GM12878 (cell line): ENCODE measurements around the gene FGF14. TPM values are rescaled to one million over a fixed set of nuclear protein-coding genes. Genes with fewer than 3 reads are reported as not detected.

Experiments used
- ATAC-seq: fragments of 200-7000 bp; cut with Tn5 transposase; 3 replicates; pipeline ENCODE4 v1.9.1; 2020; ENCODE audit warnings: mild to moderate bottlenecking, moderate library complexity
- BruUV-seq: library from RNA; stranded (reverse); fragments of 400-500 nt; replicated peaks from 2 replicates; lab custom pipeline; 2021; lab: Mats Ljungman, UMichigan
- CTCF ChIA-PET: fragments of 300-600 bp; sonication (Branson Sonifier 250); formaldehyde crosslinking; extraction: SDS; loops from one replicate; lab custom pipeline; 2021; ENCODE audit warnings: inconsistent platforms; lab: Yijun Ruan, JAX
- POLR2A ChIA-PET: fragments of 350-600 bp; formaldehyde crosslinking; extraction: SDS; loops from one replicate; lab custom pipeline; 2021; ENCODE audit warnings: inconsistent platforms; lab: Charles Lee
- RAD21 ChIA-PET: fragments of 300-600 bp; sonication (Branson Sonifier 250); formaldehyde crosslinking; loops from one replicate; lab custom pipeline; 2023; ENCODE audit warnings: antibody characterized with exemption; ENCODE audit not compliant: unreplicated experiment; lab: Charles Lee
- SMC1A ChIA-PET: fragments of 300-600 bp; sonication (Branson Sonifier 250); formaldehyde crosslinking; loops from one replicate; lab custom pipeline; 2023; ENCODE audit not compliant: unreplicated experiment, uncharacterized antibody; lab: Charles Lee
- DNase-seq: peaks from one replicate; pipeline ENCODE4 v3.0.0-alpha.2; 2011; ENCODE audit warnings: low read depth, low spot score
- FAIRE-seq: peaks from 3 replicates; lab custom pipeline; 2011; peaks lifted over from hg19 to GRCh38; lab: Jason Lieb, UNC
- H2AFZ ChIP-seq: 2 replicates; pipeline ENCODE4 v1.6.0; 2011; ENCODE audit warnings: low read depth, low read length, control low read depth; ENCODE audit not compliant: control insufficient read depth
- H3K27ac ChIP-seq: 2 replicates; pipeline ENCODE4 v1.5.1; 2011; ENCODE audit warnings: control low read depth; ENCODE audit not compliant: control insufficient read depth, insufficient read depth
- H3K27me3 ChIP-seq, 2 experiments: replicated peaks in 1 of 2; 2 replicates each; pipeline versions ENCODE4 v1.6.0 to v1.6.1; 2011; ENCODE audit warnings: low read length in 1 of 2; ENCODE audit not compliant: control insufficient read depth in 2 of 2, insufficient read depth in 2 of 2
- H3K36me3 ChIP-seq, 2 experiments: 2 replicates each; pipeline ENCODE4 v1.5.1; 2011; ENCODE audit warnings: low read length in 1 of 2; ENCODE audit not compliant: control insufficient read depth in 2 of 2, insufficient read depth in 2 of 2
- H3K4me1 ChIP-seq: 2 replicates; pipeline ENCODE4 v1.6.1; 2011; ENCODE audit warnings: mild to moderate bottlenecking, low read length, moderate library complexity, mixed read lengths; ENCODE audit not compliant: control insufficient read depth, insufficient read depth
- H3K4me2 ChIP-seq: 2 replicates; pipeline ENCODE4 v1.6.0; 2011; ENCODE audit warnings: control low read depth; ENCODE audit not compliant: control insufficient read depth, insufficient read depth
- H3K4me3 ChIP-seq: fragments of 200-600 bp; sonication (generic); 2 replicates; pipeline ENCODE4 v1.5.1; 2016
- H3K79me2 ChIP-seq: 2 replicates; pipeline ENCODE4 v1.6.0; 2011; ENCODE audit warnings: low read length; ENCODE audit not compliant: control insufficient read depth, insufficient read depth
- H3K9ac ChIP-seq: 2 replicates; pipeline ENCODE4 v1.8.0; 2011; ENCODE audit warnings: low read length, control low read depth, mixed read lengths; ENCODE audit not compliant: control insufficient read depth, insufficient read depth
- H3K9me3 ChIP-seq: replicated peaks from 3 replicates; pipeline ENCODE4 v1.5.1; 2011; ENCODE audit warnings: mild to moderate bottlenecking, low read length; ENCODE audit not compliant: control insufficient read depth, insufficient read depth
- H4K20me1 ChIP-seq: 2 replicates; pipeline ENCODE4 v1.6.0; 2011; ENCODE audit not compliant: control insufficient read depth, insufficient read depth
- EP300 ChIP-seq, 2 experiments: fragments of 150-350 bp in 1 of 2; IDR thresholded peaks; 2 replicates each; pipeline ENCODE4 v1.6.1; 2011 to 2012; ENCODE audit warnings: low read depth in 2 of 2, low read length in 2 of 2, borderline replicate concordance in 1 of 2, improper control_type of control experiment in 1 of 2, inconsistent platforms in 1 of 2; ENCODE audit not compliant: control insufficient read depth in 1 of 2
- NFYB ChIP-seq: IDR thresholded peaks from 2 replicates; pipeline ENCODE4 v1.6.1; 2011; ENCODE audit warnings: low read depth, mild to moderate bottlenecking, low read length, improper control_type of control experiment, moderate library complexity; ENCODE audit not compliant: insufficient read depth
- WGBS: methylation state at CpG from one replicate; pipeline ENCODE4 v1.1.6; 2016; ENCODE audit warnings: low lambda C conversion rate; ENCODE audit not compliant: insufficient replicate concordance, insufficient coverage; ENCODE audit errors: missing lambda C conversion rate; 5-methylcytosine and 5-hydroxymethylcytosine counted together
- in situ Hi-C: fragments of 300-500 bp; cut with MboI; formaldehyde crosslinking; loops from 9 replicates; pipeline ENCODE4 v1.14.3; 2018; ENCODE audit warnings: mixed read lengths
- intact Hi-C: fragments of 100-400 bp; cut with micrococcal nuclease; formaldehyde crosslinking; loops from one replicate; pipeline ENCODE4 v1.14.2; 2022; ENCODE audit not compliant: unreplicated experiment
- polyA plus RNA-seq, 11 experiments: library from polyadenylated mRNA; depleted of rRNA in 4 of 11; unstranded in 6 of 11; stranded (reverse) in 5 of 11; fragments of >200 nt; fragmentation: Nextera tagmentation in 4 of 11; fragmentation: Illumina TruSeq in 1 of 11; extraction: Ambion mirVana in 4 of 11; extraction: Trizol in 1 of 11; gene quantifications; 1 replicate in 1 of 11; 2 replicates in 10 of 11; pipeline versions ENCODE4 v1.2.1 to v1.2.3, GENCODE V29; 2011 to 2016; ENCODE audit warnings: inconsistent platforms in 2 of 11, missing spikeins in 2 of 11, low read depth in 1 of 11
- total RNA-seq, 4 experiments: library from RNA; depleted of rRNA in 3 of 4; stranded (reverse); fragments of >200 nt in 3 of 4; fragmentation: Illumina TruSeq in 1 of 4; extraction: Trizol in 1 of 4; gene quantifications; 2 replicates each; pipeline versions ENCODE4 v1.2.1 to v1.2.3, GENCODE V29; 2013 to 2021
- TF ChIP-seq, protein P1 (sequence below), 3 experiments: IDR thresholded peaks in 2 of 3; conservative IDR thresholded peaks in 1 of 3; 2 replicates each; pipeline ENCODE4 v1.5.1; 2011; ENCODE audit warnings: low read depth in 3 of 3, low read length in 3 of 3, mild to moderate bottlenecking in 3 of 3, control low read depth in 2 of 3, moderate library complexity in 2 of 3, inconsistent platforms in 1 of 3, mixed read lengths in 1 of 3; ENCODE audit not compliant: control insufficient read depth in 2 of 3, insufficient read depth in 1 of 3; ENCODE audit errors: extremely low read depth in 1 of 3
- TF ChIP-seq, protein P2 (sequence below): fragments of 450-650 bp; formaldehyde crosslinking; IDR thresholded peaks from 2 replicates; pipeline ENCODE4 v1.5.0; 2022; ENCODE audit warnings: mild to moderate bottlenecking, missing genetic modification characterization

Gene FGF14
- total and polyA plus RNA-seq, 10 of the 15 experiments (the other 5 are each of a cell fraction or from before 2014, with no cell fraction given): under 0.01 to 0.44 (median 0.04) TPM

DNA sequence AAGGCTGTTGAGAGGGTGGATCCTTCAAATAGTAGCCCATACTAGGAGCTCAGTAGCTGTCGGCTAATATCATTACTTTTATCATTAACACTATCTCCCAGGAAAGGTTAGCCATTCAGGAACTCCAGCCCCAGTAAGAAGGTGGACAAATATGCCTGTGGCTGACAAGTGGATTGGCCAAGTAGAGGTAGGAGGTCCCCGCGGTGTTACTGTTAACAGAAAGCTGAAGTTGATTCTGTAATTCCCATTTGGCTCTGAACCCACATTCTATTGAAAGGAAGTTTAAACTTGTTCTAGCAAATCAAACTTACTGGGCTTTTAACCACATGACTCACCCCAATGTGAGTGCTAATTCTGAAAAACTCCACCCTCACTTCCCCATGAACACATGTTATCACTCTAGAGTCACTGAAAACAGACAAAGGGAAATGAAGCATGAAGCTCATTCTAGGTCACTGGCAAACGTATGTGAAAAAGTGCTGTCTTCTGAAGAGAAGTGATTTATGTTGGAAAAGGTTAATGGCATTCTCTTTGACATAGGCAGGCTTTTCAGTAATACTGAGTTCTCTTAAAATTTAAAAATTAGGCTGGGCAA, 273.5 kb downstream of the FGF14 start:
- Histone ChIP-seq H3K36me3 (no peaks in the 10 kb centered on the region), H3K27ac (no peak overlapping the region), H2AFZ (no peak overlapping the region), H3K4me1 (no peaks in the 10 kb centered on the region), H3K4me2 (no peak overlapping the region), H4K20me1 (no peaks in the 10 kb centered on the region), H3K27me3 (no peaks in the 10 kb centered on the region), H3K9me3 (no peaks in the 10 kb centered on the region), H3K4me3 (no peak overlapping the region), H3K9ac (no peak overlapping the region), H3K79me2 (no peaks in the 10 kb centered on the region)
- FAIRE-seq (no peak), DNase-seq (no peak), ATAC-seq (peak; percentile 86)
- 60% methylated on average over 4 of the region's 4 CpGs for WGBS
- no TSS peak for BruUV-seq
- ChIA-PET SMC1A (interaction anchor here (0.7 to 1.1 kb wide), 2 partner anchors 13 to 16 kb away, joined by 3 to 4 read pairs; no protein-coding TSS in a partner anchor), POLR2A (no interaction called here), CTCF (interaction anchor here (1.0 kb wide), 1 partner anchor 13 kb away, joined by 4 read pairs; no protein-coding TSS in a partner anchor), RAD21 (no interaction called here)
- in situ Hi-C loops (loop anchor here (25.0 kb wide), 1 partner anchor 334 kb away; no protein-coding TSS in a partner anchor), intact Hi-C loops (no loop called here)
- TF ChIP-seq, protein P1, sequence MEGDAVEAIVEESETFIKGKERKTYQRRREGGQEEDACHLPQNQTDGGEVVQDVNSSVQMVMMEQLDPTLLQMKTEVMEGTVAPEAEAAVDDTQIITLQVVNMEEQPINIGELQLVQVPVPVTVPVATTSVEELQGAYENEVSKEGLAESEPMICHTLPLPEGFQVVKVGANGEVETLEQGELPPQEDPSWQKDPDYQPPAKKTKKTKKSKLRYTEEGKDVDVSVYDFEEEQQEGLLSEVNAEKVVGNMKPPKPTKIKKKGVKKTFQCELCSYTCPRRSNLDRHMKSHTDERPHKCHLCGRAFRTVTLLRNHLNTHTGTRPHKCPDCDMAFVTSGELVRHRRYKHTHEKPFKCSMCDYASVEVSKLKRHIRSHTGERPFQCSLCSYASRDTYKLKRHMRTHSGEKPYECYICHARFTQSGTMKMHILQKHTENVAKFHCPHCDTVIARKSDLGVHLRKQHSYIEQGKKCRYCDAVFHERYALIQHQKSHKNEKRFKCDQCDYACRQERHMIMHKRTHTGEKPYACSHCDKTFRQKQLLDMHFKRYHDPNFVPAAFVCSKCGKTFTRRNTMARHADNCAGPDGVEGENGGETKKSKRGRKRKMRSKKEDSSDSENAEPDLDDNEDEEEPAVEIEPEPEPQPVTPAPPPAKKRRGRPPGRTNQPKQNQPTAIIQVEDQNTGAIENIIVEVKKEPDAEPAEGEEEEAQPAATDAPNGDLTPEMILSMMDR (IDR thresholded peaks at IDR 0.05 in 2 of 3, conservative IDR thresholded peaks at IDR 0.05 in 1 of 3; ENCODE audit: control insufficient read depth in 2 of 3, extremely low read depth in 1 of 3, insufficient read depth in 1 of 3, low read depth in 3 of 3, low read length in 3 of 3): no peak
- TF ChIP-seq, protein P2, sequence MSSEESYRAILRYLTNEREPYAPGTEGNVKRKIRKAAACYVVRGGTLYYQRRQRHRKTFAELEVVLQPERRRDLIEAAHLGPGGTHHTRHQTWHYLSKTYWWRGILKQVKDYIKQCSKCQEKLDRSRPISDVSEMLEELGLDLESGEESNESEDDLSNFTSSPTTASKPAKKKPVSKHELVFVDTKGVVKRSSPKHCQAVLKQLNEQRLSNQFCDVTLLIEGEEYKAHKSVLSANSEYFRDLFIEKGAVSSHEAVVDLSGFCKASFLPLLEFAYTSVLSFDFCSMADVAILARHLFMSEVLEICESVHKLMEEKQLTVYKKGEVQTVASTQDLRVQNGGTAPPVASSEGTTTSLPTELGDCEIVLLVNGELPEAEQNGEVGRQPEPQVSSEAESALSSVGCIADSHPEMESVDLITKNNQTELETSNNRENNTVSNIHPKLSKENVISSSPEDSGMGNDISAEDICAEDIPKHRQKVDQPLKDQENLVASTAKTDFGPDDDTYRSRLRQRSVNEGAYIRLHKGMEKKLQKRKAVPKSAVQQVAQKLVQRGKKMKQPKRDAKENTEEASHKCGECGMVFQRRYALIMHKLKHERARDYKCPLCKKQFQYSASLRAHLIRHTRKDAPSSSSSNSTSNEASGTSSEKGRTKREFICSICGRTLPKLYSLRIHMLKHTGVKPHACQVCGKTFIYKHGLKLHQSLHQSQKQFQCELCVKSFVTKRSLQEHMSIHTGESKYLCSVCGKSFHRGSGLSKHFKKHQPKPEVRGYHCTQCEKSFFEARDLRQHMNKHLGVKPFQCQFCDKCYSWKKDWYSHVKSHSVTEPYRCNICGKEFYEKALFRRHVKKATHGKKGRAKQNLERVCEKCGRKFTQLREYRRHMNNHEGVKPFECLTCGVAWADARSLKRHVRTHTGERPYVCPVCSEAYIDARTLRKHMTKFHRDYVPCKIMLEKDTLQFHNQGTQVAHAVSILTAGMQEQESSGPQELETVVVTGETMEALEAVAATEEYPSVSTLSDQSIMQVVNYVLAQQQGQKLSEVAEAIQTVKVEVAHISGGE (CRISPR knock-in tag): no peak
- TF ChIP-seq EP300 (IDR thresholded peaks at IDR 0.05; ENCODE audit: borderline replicate concordance in 1 of 2, control insufficient read depth in 1 of 2, low read depth in 2 of 2, low read length in 2 of 2): no peak
- peak; percentile 21; the same call in 1 of the 2 replicates for TF ChIP-seq NFYB
